CD4-positive, alpha-beta T cell treated with Interleukin-2 at 100 ng/mL for 4 hours (primary cell): Measurements from ENCODE around the gene TBCCD1.
"Not testable (repeated sequence)": the region's sequence is repeated elsewhere in the genome, so short reads cannot be mapped to it uniquely, and the experiment has no call there.

Experiments used
- DNase-seq: peaks from one replicate; pipeline ENCODE4 v3.0.0-alpha.2; 2020; ENCODE audit warnings: low spot score

The TBCCD1 gene

GRCh38 chr3:186517218-186517617 is 49.9 kb downstream of the TBCCD1 start:
- no peak for DNase-seq

DNA sequence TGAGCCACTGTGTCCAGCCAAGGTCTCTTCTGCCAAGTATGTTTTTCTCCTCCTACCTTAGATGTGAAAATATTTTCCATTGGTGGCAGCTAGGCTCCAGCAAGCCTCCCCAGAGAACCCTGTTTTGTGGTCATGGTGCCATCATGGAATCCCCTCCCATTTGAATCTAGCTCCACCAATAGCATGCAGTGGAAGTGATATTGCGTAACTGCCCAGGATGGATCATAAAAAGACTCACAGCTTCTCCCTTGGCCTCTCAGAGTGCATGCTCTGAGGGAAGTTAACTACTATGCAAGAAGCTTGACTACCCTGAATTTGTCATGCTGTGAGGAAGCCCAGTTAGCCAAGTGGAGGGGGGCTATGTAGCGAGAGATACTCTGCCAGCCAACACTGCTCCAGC is 50.5 kb downstream of the TBCCD1 start:
- no peak for DNase-seq

DNA sequence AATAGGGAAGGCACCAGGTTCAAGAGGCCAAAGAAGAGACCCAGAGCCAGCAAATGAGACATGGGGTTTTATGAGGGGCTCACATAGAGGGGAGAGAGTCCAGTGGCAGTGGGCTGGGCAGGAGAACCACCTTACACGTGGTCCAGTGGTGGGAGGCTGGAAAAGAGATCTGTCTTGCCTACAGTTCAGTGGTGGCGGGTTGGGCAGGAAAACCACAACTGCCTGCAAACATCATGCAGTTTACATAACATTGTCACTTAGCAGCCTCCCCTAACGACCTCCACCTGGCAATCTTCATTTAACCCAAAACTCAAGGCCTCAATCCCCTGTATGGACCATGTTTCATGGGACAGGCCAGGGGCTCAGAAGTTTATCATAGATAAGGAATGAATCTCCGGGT is 52.0 kb downstream of the TBCCD1 start:
- peak; percentile 41 for DNase-seq

DNA sequence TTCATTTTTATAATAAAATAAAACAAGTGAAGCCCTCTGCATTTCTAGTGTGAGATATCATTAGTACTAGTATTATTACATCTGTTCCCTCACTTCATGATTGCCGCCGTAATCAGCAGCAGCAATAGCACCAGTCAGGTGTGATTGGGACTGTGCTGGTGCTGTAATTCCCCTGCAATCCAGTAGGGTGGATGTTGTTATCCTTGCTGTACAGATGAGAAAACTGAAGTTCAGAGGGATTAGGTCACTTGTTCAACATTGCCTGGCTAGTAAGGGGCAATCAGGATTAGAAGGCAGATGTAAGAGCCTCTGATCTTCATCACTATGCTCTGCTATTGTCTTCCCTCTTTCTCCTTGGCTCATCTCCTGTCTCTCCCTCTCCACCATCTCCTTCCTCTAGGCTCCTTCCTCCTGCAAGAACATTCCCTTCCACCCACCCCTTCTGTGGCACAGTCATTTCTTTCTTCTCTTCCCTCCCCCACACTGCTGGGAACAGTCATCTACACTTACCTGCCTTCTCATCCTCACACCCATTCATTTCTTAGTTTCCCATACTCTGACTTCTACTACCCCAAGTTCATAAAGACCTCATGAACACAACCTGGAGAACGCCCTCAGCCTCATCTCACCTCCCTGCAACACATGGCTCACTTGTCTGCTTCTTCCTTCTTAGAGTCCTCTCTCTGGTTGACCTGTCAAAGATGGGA is 52.7 kb downstream of the TBCCD1 start:
- DNase-seq = no peak

DNA sequence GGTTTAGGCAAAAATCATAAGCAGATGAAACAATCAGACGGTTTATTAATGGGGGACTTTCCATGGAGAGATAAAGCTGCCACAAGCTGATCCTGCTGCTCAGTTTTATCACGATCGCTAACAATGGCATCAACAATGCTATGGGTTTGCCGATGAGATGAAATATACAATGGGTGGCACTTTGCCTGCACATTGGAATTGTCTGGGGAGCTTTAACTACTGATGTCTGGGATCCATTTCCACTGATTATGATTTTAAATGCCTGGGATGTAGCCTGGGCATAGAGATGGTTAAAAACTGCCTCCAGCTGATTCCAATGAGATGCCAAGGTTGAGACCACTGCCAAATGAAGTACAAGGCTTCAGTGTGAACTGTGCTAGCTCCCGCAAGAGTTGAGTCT is 53.8 kb downstream of the TBCCD1 start:
- no peak for DNase-seq

DNA sequence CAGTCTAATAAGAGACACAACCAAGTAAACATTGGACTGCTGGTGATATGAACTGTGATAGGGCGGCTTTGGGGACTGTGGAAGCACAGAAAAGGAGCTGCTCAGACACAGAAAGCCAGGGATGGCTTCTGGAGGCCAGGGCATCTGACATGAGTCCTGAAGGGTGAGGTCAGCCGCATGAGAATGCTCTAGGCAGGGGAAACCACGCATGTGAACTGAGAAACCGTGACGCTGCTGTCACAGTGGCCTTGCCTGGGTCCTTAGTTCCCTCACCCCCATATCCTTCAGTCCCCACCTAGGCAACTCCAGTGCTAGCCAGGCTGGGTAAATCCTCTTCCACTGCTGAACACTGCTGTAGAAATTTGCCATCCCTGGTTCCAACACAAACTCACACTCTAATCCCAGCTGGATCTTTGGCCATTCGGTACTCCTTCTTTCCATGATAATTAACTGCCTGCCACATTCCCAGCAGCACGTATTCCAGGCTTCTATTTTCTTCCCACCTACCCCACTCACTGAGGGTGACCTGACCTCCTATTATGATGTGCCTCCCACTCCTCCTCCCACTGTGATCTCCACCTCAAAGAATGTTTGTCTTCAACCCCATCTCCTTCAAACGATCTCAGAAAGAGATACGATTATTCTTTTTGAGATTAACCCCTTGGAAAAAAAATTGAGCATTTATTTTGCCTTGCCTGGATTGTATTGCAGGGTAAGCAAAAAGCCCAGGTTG is 54.4 kb downstream of the TBCCD1 start:
- no peak for DNase-seq

DNA sequence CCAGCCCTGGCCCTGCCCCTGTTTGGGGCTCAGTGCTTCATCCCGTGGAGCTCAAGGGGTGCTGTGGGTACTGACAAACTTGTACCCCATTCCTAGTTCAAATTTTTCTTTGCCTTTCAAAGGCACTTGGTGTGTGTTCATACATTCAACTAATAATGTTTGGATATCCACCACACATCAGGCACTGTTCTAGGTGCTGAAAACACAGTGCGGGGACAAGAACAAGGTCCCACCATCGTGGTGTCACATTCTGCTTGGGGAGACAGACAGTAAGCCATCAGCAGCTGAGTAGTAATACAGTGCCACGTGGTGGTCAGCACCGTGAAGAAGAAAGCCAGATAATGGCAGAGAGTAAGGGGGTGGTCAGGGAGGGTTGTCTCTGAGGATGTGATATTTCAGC is 55.4 kb downstream of the TBCCD1 start:
- no peak for DNase-seq

DNA sequence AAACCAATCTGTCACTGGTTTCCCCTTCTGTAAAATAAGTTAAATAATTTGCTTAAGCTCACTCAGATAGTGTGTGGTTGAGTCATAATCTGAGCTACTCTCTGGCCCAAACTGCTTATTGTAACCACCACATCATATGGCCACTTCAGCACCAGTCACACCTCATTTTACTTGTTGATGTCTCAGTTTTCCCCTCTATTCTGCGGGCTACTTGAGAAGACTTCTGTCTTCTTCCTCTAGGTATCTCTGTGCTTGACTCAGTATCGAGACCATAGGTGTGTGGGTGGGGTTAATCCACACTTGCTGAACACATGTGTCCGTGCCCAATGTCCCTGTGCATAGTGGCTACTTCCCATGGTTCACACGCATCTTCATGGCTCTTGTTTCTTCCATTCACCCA is 55.9 kb downstream of the TBCCD1 start:
- no peak for DNase-seq

GRCh38 chr3:186510374-186511079 is 56.6 kb downstream of the TBCCD1 start:
- no peak for DNase-seq

- DNase-seq = no peak
These were observed 57.7 kb downstream of the TBCCD1 start for GRCh38 chr3:186509423-186509822.

GRCh38 chr3:186506857-186507256 is 60.3 kb downstream of the TBCCD1 start:
- no peak for DNase-seq

DNA sequence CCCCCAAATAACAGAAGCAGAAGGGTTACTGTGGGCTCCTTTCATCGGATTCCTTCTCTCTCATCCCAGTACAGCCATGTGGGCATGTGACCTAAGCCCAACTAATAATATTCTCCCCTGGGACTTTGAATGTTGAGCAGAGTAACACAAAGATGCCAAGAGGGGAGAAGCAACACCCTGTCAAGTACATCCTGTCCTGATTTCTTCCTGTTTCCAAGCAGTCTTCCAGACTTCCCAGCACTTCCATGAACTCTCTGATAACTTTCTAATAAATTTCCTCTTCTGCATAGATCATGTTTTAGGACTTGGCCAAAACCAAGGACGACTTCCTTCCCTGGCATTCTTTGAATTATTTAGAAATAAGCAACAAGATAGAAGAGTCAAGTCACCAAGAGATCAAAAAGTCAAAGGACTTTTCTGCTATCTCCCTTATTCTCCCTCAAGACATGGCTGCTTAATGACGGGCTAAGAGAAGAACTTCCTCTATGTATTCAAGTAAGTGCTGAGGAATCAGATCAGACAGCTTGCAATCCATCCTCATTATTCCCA is 60.9 kb downstream of the TBCCD1 start:
- DNase-seq = no peak

GRCh38 chr3:186502966-186503712 is 64.0 kb downstream of the TBCCD1 start:
- no peak for DNase-seq

DNA sequence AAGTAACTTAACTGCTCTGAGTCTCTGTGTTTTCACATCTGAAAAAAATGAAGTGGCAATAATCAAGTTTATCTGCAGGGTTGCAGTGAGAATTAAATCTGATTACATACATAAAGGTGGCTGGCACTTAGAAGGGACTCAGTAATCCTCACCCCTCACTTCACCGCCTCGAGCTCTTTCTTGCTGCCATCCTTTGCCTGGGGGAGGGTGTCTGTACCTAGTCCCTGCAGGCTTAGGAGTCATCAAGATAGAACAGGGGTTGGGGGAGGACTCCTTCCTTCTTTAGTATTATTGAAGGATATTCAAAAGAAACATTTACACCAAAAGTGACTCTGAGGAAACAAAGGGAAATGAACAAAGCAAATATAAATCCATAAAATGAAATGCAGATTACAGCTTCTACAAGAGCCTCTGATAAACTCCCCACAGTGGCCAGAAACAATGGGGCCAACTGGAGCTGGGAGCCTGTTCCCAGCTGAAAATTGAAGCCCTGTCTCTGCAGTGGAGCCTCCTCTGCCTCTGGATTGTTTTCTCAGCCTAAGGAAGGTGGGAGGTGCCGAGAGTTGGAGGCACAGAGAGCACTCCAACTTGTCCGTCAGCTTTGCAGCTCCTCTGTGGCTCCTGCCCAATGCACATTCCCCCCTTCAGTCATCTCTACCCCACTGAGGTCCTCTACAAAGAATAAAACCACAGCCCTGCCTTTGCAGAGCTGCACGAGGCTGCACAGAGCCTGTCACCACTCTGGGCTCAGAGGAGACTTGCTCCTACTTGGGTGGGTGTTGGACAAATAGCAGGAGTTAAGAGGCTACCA is 64.8 kb downstream of the TBCCD1 start:
- no peak for DNase-seq

GRCh38 chr3:186499949-186500348 is 67.2 kb downstream of the TBCCD1 start:
- DNase-seq = not testable (repeated sequence)

DNA sequence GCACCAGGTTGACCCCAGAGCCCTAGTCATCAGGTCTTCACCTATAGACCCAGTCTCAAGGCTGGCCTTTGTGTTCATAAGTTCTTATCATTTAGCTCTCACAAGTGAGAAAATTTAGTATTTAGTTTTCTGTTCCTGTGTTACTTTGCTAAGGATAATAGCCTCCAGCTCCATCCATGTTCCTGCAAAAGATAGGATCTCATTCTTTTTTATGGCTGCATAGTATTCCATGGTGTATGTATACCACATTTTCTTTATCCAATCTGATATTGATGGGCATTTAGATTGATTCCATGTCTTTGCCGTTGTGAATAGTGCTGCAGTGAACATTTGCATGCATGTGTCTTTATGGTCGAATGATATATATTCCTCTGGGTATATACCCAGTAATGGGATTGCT is 69.1 kb downstream of the TBCCD1 start:
- DNase-seq = not testable (repeated sequence)

- no peak for DNase-seq
These were observed 69.5 kb downstream of the TBCCD1 start for GRCh38 chr3:186497608-186498007.

- DNase-seq = no peak
These were observed 70.5 kb downstream of the TBCCD1 start for GRCh38 chr3:186496635-186497034.
